T-helper 1 cell (primary cell): ENCODE results near the gene CD80.
"Not testable (repeated sequence)": the region's sequence is repeated elsewhere in the genome, so short reads cannot be mapped to it uniquely, and the experiment has no call there.

Source experiments
- DNase-seq, 5 donors: peaks; one replicate each; pipeline ENCODE4 v3.0.0-alpha.2; 2012 to 2020

CD80 gene

DNA sequence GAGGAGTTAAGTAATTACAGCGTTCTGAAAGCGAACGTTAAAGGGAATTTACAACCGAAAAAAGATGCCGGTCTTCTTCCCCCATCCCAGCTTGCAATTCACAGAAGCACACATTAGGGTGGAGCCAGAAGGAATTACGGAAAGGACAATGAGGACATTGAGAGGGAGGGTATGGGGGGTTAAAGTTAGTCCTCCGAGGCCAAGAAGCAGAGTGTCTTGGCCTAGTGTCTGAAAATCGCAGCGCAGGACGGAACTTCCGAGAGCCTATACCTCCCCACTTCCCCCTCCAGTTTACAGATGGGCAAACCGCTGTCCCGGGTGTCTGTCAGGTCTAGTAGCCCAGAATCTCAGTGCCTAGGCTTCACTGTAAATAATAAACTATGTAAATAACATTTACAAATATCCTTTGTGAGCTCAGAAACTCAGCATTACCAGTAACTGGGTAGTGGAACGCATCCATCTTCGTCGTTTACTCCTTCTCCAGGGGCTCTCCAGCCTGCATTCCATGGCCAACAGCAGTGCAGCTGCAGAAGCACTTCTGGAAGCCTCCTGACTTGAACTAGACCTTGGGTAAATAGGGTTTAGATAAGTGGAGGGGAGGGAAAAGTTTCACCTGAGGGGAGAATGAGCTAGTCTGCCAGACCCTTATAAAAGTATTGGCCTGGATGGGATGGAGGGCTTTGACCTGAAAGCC, 20.8 kb upstream of the CD80 start:
- DNase-seq: peak in 1 of 5 donors; percentile 33

DNA sequence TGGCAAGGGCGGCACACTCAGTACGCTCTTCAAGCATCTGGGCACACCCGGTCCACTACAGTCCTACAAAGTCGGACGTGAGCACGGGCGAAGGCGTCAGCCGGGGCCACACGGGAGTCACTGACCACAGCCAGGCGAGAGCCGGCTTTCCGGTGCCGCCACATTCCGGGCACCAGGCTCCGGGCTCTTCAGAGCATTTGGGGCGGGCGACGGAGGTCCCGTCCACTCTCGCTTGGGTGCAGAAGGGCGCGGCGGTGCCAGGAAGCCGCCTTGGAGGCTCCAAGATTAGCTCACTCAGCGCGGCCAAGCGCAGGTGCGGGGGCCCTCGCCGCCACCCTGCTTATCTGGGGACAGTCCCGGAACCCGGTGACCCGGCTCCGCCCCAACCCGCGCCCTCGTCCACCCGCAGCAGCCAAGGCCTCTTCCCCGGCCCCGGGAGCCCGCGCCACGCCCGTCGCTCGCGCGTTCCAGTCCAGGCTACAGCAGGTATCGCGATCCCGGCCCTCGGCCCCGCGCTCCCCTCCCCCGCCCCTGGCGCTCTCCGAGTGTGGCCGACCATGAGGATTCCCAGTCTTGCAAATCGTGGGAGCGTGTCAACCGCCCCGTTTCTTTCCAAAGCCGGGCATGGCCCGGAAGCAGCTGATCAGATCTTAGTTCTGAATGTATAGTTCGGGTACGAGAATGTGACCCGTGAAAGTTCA, 20.1 kb upstream of the CD80 start, which contains the start of gene ADPRH:
Gene ADPRH (plus strand): TSS at position 127 of the 701 bp plus-strand sequence. CDS start 2,678 bp downstream, outside the sequence.
- DNase-seq: peak in 4 of 5 donors; percentile 18 to 56 (median 34)

DNA sequence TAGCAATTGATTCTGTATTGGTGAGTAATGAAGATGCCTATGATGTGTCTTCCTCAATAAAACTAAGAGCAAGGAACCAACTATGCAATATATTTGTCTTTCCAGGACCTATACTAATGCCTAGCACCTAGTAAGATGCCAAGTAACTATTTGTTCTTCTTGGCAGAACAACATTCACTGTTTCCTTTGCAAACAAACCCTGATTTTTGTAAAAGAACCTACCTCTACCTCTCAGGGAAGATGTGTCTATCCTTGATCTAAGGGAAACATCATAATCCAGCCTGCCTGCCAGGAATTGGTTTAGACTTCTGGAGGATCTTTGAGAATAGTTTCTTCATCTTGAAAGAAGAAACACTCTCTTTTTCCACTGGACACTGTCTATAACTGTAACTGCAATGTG, 16.1 kb upstream of the CD80 start:
- no peak for DNase-seq

DNA sequence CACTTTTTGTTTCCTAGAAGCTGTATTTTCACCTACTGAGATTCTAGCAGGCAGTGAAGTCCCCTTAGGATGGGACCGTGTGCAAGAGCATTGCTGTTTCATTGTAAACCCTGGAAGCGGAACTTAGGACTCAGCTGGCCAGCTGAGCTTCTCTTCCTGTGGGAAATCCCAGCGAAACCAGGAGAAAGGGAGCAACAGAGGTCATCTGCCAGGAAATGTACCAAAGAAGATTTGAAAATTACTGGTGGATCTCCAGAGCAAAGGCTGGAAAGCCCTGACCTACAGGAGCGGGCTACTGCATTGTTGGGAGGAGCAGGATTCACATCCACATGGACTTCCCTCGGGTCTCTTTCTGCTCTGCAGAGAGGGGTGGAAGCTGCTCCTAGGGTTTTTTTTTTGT, 12.3 kb upstream of the CD80 start:
- no peak for DNase-seq

DNA sequence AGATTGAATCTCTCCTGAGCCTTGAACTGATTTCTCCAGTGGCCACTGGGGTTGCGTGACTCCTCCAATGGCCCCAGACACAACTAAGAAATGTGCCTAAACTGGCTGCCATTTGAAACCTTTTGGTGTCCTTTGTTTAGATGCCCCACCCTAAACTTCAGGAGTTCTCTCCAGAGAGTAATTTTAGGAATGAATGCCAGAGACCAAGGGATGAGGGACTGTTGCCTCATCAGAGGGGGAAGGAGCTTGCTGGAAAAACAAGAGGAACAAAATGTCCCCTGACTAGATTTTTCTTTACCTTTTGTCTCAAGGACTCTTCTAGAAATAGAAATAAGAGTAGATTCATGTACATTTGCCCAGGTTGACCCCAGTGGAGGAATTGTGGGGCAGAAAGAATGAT, 11.8 kb upstream of the CD80 start:
- DNase-seq: no peak

DNA sequence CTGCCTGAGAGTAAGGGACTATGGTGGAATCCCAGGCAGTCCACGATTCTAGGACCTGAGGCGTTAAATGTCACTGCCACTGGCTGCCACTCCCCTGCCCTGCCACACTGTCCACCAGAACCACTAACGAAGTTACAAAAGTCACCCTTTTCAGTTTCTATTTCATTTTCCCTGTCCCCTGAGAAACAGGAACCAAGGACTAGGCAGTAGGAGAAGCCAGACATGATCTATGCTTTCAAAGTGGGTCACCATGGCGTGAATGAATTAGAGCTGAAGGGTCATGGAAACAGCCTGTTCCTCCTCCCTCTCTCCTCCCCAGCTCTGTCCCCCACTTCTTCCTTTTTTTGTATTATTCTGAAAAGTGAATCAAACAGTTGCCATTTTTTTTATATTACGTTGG, 10.8 kb upstream of the CD80 start:
- no peak for DNase-seq

DNA sequence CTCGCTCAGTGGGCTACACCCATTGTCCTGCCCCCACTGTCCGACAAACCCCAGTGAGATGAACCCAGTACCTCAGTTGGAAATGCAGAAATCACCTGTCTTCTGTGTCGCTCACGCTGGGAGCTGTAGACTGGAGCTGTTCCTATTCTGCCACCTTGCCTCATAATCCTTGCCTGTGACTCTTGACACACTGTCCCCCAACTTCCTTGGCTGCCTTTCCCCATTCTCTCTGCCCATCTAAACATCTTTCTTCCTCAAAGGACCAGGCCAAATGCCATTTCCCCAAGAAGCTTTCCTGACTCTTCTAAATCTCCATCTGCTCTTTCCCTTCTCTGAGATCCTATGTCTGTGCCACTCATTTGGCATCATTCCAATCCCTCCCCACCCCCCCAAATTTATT, 9.7 kb upstream of the CD80 start:
- no peak for DNase-seq

DNA sequence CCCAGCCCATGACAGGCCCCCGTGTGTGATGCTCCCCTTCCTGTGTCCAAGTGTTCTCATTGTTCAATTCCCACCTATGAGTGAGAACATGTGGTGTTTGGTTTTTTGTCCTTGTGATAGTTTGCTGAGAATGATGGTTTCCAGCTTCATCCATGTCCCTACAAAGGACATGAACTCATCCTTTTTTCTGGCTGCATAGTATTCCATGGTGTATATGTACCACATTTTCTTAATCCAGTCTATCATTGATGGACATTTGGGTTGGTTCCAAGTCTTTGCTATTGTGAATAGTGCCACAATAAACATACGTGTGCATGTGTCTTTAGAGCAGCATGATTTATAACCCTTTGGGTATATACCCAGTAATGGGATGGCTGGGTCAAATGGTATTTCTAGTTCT, 3.9 kb upstream of the CD80 start:
- not testable (repeated sequence) for DNase-seq

DNA sequence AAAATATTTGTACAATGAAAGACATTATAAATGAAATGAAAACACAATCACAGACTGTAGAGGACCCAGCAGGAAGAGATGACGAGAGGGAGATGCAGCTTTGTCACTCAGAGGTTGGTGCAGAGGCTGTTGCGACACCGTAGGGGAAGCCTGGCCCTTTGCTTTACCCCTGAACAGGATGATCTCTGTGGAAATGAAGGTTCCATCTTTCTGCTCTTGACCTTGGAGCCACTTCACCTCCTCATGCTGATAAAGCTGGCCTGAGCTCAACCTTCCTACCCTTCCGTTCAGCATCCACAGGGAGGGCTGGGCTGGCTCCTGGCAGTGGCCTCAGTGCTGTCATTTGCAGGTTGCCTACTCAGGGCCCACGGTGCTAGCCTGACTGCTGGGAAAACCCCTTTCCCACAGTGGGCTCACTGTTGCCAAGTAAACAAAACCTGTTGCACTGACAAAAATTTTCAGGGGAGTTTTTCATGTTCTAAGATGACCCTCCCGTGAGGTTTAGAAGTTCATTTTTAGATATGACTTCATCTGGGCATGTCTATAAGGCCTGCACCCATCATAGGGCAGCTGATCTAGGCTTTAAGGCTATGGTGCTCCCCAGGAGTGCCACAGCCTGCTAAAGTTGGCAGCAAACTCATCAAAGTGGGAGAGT, 3.0 kb upstream of the CD80 start:
- peak in 4 of 5 donors; percentile 7 to 61 (median 33) for DNase-seq

DNA sequence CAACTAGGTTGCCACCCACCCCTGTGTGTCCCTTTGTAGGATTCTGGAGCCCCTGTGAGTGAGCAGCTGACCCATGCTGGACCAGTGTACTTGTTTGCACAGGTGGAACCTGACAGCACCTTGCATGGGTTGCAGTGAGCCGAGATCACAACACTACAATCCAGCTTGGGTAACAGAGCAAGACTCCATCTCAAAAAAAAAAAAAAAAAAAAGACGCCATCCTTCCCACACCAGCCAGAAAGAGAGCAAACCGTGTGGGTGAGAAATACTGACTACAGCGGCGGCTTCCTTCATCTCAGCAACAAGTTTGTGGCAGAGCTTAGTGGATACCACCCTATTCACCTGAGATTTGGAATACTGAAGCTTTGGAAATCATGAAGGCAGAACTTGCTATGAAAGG, 746 bp upstream of the CD80 start:
- DNase-seq: no peak

DNA sequence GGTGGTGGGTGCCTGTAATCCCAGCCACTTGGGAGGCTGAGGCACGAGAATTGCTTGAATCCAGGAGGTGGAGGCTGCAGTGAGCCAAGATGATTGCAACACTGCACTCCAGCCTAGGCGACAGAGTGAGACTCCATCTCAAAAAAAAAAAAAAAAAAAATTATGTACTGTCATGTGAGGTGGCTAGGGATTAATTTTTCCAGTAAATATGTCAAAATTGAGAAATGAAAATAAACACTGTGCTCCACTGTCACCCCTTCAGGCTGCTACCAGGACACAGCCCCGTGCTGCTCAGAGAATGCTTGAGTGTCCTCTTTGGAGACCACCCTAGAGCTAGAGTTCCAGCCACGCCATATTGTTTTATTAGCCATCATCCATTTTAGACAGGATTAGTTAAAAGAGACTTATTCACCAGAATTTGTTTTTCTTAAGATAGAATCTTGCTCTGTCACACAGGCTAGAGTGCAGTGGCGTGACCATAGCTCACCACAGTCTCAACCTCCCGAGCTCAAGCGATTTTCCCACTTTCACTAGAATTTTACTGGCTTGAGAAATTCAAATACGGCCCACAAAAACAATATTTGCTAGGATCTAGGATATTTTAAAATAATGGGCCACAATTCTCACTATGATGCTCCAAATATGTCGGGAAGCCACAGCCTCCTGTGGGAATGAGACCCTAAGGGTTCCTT, 642 bp downstream of the CD80 start:
- no peak for DNase-seq

DNA sequence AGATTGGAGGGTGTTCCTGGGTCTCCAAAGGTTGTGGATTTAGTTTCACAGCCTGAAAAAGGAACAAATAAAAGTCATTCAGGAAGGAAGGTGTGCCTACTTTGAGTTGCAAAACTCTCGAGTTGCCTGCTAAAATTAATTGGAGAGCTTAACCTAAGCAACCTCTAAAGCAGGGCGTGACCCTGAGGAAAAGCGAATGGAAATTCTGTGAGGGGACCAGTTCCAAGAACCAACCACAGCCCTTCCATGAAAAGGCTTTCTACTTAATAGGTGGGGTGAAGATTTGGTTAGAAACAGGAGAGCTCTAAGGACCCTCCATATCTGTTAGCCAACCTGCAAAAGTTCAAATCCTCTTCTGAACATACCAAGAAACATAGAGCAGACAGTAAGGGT, 1.5 kb downstream of the CD80 start:
- peak in 1 of 5 donors; percentile 45 for DNase-seq

DNA sequence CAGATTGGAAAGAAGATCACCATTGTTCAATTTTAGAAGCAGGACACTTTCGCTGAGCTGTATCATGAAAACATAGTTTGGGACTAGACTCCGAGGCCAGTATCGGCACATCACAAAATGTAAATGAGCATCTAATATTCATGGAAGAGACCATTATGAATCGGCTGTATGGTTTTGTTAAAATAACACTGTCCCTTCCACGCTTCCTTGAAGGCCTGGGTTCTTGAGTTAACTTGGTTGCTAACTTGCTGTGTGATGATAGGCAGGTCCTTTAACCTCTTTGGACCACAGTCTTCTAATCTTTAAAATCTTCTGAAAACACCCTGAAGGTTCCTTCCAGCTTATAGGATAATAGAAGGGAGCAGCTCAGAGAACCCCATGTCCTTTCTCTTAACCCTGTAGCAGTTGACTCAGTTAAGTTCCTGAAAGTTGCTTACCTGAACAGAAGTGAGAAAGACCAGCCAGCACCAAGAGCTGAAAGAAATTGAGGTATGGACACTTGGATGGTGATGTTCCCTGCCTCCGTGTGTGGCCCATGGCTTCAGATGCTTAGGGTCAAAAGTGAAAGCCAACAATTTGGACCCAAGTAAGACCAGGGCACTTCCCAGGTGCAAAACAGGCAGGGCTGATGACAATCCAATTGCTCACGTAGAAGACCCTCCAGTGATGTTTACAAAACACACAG, 2.1 kb downstream of the CD80 start:
- no peak for DNase-seq

DNA sequence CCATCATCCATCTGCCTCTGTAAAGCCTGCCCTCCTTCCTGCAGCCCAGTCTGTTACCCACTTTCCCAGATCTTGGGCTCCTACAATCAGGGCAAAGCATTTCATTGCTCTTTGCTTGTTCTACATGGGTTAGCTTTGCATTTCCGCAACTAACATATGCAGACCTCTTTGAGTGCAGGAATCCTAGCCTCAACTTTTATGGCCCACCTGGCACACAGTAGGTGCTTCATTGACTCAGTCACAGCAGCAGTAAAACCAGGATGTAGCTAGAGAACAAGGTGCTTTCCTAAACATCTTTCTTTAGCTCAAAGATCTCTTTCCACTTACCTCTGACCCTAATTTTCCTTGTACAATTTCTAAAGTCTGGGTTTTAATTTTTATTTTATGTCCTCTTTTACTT, 3.5 kb downstream of the CD80 start:
- no peak for DNase-seq

DNA sequence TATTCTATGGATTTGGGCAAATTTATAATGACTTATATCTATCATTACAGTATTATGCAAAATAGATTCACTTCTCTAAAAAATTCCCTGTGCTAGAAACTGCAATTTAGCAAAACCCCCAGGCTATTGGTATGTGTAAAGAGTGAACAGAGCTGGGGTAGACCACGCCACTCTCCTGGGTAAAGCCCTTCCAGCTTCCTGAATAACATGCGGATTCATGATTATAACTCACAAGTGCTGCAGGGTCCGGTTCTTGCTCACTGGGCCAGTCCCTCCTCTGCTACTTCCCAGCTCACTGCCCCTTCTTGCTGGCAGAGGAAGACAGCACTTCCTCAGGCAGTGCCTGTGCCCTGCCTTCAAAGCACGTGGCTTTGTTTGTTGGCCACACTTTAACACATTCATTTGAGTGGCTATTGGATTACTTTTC, 4.1 kb downstream of the CD80 start:
- DNase-seq: no peak

DNA sequence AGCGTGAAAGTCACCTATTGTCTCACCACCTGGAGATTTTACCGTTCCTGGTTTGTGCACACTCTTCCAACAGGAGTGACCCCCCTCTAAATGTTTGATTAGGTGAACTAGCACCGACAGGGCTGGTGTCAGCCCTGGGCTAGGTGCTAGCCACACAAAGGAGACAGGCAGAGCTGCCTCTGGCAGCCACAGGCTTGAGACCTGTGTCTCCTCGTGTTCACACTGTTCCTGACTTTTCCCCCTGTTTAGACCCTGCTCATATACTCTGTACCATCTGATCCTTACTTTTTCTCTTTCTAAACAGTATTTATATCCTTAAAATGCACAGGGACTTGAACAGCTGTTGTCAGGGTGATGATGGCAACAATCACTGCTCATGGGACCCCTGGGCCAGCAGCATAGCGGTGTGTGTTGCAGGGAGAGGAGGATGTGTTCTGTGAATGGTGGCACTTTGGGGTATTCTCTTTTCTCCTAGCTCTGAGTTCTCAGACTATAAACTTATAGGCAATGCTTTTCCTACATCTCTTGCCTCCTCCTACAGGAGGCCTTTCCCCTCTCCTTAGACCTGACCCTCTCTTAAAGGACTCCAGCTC, 5.5 kb downstream of the CD80 start:
- DNase-seq: no peak

DNA sequence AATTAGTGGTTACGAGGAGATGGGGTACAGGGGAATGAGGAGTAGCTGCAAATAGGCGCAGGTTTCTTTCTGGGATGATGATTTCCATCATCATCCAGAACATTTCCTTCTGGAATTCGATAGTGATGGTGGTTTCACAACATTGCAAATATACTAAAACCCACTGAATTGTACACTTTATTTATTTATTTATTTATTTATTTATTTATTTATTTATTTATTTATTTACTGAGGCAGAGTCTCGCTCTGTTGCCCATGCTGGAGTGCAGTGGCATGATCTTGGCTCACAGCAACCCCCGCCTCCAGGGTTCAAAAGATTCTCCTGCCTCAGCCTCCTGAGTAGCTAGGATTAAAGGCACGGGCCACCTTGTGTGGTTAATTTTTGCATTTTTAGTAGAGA, 6.5 kb downstream of the CD80 start:
- DNase-seq: not testable (repeated sequence)

DNA sequence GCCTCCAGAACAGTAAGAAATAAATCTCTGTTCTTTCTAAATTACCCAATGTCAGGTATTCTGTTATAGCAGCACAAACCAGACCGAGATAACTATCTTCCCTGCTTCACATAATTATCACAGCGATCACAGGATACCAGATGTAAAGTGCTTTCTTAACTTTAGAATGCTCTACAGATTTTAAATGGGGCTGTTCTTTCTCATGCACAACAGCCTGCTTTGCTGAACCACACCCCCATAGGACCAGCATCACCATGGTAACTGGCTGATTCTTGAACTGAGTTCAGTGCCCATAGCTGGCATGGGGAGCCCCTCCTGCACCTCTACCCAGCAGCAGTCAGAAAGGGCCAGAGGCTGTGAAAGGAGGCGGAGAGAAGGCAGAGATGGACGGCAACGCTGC, 7.8 kb downstream of the CD80 start:
- no peak for DNase-seq

DNA sequence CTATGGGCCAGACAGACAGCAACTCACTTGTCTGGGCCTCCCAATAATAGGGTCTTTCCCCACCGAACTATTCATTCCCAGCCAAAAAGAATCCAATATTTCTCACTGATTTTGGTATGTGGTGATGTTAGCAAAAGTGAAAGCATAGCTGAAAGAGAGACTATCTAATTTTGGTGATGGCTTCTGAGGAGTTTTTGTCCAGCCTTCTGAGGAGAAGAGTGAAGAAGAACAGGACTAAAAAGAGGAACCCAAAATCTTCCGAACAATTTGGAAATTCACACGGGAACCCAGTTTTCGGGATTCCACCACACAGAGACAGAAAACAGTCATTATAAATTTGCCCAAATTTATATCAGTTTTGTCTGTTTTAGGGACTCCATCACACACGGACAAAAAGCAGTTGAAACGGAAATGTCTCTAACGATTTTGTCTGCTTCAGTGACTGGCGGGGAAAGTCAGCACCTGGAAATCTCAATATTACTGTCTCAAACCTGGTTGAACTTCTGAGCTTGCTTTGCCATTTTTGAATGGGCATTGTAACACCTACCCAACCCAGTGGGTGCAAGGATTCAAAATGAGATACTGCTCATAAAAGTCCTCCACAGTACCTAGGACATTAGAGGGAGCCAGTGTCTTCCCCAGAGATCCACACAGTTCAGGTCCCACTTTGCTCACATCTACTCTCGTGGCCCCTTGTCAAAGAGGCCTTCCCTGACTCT, 9.1 kb downstream of the CD80 start:
- DNase-seq: no peak

DNA sequence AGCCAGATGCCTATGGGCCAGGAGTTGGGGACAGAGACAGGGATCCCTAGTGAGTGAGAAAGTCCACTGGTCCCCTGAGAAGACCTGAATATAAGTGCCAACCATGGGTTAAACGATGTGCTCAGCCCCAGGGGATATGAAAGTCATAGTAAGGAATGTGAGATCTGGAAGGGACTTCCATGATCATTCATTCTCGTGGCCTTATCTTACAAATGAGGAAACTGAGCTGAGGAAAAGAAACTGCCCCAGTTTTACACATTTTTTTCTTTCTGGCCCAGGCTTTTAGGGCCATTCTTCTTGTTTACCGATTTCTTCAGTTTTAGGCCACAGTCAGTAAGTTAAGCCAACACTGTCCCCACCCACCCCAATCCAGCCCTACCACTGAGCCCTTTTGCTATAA, 11.1 kb downstream of the CD80 start:
- DNase-seq: no peak

DNA sequence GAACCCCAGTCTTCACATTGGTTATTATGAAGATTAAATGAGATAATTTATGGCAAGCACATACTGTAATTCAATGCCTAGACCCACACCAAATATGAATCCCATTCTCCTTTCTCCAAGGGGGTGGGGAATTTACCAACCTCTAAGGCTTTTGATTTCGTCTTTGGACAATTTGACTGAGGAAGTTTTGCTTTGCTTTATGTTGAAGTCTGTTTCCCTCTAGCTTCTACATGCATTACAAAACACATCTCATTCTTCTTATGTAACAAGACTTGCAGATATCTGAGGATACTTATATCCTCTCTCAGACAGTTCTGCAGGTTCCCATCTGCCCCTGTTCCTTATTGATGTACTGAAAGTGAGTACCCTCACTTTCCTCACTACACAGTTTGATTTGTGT, 12.2 kb downstream of the CD80 start:
- DNase-seq: no peak

DNA sequence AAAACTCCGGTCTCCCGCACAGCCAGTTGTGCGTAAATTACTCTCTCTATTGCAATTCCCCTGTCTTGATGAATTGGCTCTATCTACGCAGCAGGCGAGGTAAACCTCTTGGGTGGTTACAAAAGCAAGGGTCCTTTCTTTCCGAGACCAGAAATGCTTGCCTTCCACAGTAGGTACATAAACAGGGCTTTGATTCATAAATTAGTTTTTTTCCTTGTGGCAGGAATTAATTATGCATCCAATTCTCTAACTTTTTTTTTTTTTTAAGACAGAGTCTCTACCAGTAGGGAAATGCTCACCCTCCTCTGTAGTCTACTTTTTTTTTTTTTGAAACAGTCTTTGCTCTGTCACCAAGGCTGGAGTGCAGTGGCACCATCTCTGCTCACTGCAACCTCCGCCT, 16.3 kb downstream of the CD80 start:
- DNase-seq: no peak
